C4-2B (cell line): Measurements from ENCODE around the gene SEC22C.
A peak's percentile ranks its signal among the peaks of the same experiment; 100 is the strongest.

Source experiments
- H3K27ac ChIP-seq: fragments of 450-650 bp; 2 replicates; pipeline ENCODE4 v1.5.1; 2017
- ZFX ChIP-seq: fragments of 450-650 bp; IDR thresholded peaks from 2 replicates; pipeline ENCODE4 v1.6.1; 2017
- TF ChIP-seq, protein P1 (sequence below): fragments of 450-650 bp; conservative IDR thresholded peaks from 2 replicates; pipeline ENCODE4 v1.5.1; 2017; ENCODE audit warnings: mild to moderate bottlenecking

Gene SEC22C

DNA sequence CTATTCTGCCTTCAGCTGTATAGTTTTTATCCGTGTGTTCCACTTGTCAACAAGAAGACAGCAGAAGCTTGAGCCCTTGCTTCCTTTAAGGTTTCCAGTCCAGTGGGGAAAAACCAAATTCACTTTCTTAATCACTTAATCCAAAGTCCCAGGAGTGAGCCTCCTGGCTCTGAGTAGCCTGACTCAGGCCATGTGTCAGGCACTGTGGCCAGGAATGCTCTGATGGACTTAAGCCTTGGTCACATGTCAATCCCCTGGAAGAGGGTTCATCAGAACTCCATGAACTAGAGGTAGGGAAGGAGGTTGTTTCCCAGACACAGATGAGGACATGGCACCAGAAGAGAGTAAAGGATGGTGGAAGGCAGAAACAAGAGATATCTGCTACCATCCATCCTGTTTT, 70.6 kb downstream of the SEC22C start:
- TF ChIP-seq, protein P1, sequence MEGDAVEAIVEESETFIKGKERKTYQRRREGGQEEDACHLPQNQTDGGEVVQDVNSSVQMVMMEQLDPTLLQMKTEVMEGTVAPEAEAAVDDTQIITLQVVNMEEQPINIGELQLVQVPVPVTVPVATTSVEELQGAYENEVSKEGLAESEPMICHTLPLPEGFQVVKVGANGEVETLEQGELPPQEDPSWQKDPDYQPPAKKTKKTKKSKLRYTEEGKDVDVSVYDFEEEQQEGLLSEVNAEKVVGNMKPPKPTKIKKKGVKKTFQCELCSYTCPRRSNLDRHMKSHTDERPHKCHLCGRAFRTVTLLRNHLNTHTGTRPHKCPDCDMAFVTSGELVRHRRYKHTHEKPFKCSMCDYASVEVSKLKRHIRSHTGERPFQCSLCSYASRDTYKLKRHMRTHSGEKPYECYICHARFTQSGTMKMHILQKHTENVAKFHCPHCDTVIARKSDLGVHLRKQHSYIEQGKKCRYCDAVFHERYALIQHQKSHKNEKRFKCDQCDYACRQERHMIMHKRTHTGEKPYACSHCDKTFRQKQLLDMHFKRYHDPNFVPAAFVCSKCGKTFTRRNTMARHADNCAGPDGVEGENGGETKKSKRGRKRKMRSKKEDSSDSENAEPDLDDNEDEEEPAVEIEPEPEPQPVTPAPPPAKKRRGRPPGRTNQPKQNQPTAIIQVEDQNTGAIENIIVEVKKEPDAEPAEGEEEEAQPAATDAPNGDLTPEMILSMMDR: no peak
- no peak for TF ChIP-seq ZFX
- H3K27ac ChIP-seq: no peak overlapping the region

DNA sequence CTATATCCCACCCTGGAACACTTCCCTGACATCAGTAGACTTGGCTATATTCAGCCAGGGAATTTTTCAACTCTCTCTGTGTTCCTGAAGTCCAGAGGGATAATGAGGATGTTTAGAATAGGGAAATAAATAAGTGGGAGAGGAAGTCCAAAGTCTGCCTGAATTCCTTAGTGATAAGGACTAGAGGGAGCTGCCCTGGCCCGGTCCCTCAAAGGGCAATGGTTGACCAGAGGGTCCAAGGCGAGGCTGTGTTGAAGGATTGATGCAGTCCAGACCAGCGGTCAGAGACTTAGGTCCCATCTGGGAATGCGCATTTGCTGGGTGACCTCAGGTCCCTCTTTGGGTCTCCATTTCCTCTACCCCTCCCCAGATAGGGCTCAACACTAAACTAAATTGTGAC, 71.4 kb downstream of the SEC22C start:
- no peak for TF ChIP-seq ZFX
- TF ChIP-seq, protein P1: no peak

DNA sequence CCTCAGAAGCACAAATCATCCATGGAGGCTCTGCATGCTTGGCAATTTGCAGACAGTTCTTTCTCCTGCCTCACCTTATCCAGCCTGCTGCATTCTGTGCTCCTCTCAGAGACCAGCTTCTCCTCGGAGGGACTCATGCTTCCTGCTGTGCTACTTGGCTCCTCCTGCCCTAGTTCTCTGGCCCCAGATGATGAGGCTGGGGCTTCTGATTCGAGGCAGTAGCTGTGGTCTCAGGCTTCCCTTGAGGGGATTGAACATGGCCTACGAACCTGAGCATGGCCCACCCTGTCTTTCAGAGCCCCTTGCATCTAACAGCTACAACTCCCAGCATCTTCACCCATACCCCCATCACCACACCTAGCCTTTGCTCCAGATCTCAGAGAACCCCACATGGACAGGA, 72.7 kb downstream of the SEC22C start:
- no peak overlapping the region for H3K27ac ChIP-seq
- TF ChIP-seq, protein P1: no peak
- TF ChIP-seq ZFX: no peak

More for the DNA sequence above, 71.4 kb downstream of the SEC22C start:
- H3K27ac ChIP-seq: no peak overlapping the region

DNA sequence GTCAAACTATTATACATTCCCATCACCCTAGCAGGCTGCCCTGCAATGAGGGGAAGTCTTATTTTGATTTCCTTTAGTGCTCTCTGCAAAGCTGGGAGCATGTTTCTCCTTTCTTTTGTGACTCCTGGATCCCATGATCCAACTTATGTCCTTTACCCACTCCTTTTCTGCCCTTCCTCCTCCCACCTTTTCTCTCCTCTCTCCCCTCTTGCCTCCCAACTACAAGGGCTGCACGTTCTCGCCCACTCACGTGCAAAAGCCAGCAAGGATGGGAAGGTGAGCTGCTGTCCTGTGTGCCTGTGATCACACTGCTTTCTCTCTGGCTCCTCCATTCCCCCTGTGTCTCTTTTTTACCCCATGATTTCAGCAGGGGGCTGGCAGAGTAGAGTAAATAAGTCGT, 73.2 kb downstream of the SEC22C start:
- TF ChIP-seq ZFX: no peak
- TF ChIP-seq, protein P1: no peak
- H3K27ac ChIP-seq: no peak overlapping the region

DNA sequence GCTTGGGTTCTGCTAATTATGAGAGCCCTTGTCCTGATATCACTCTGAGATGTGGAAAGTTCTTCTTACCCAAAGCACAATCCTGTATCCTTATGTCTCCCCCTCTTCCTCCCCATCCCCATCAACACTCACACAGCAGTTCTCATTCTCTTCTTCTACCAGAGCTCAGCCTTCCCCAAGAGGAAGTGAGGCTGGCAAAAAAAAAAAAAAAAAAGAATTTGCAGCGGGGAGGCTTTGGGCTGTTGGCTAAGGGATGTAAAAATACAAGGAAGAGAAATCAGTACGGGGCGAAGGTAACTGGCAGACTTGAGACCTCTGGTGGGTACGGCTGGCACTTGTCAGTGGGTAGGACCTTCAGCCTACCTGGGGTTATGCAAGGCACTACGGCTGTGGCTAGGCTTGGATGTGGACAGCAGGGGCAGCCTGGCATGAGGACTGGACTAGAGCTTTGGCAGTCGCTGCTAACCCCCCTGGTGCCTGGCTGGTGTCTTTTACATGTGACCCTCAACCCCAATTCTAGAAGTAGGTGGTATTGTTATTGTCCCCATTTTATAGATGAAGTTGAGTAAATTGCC, 73.9 kb downstream of the SEC22C start:
- H3K27ac ChIP-seq: peak overlapping the region; percentile 66
- TF ChIP-seq, protein P1: no peak
- TF ChIP-seq ZFX: no peak

DNA sequence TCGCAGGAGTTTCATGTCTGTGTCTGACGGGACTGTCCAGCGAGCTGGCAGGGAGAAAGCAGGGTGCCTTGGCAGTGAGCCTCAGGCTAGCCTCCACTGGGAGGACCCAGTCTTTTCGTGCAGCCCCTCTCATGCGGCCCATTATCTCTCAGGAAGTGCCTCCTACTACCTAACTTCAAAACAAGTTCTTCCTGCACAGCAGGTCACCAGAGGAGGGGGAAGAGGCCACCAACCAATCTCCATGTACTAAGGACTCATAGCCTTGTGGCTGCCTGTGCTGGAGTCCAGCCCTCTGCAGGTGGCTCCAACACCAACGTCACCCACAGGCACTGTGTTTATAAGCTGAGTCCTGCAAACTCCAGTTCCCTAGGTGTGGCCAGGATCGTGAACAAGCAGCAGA, 74.5 kb downstream of the SEC22C start:
- peak overlapping the region; percentile 66 for H3K27ac ChIP-seq
- TF ChIP-seq ZFX: no peak
- TF ChIP-seq, protein P1: no peak

DNA sequence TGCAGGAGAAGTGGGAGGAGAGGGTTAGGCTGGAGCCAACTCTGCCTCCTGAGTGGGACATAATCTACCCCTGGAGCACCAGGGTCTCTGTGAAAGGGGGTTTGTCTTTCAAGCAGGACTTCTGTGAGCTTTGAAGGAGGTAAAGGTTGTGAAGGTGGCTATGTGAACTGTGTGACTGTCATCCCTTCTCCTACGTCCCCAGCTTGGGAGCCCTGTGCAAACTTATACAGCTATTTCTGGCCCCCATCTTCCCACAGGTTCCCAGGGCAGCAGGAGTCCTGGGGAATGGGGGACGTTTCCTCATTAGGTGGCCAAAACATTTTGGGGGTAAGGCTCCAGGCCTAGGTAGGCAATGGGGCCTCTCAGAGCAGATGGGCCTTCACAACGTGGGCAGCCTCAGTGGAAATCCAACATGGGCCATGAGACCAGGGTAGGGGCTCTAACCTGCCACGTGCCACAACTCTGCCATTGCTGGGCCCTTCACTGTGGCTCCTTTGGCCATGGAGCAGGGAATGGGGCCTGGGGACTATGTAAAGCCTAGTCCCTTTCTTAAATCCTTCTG, 75.8 kb downstream of the SEC22C start:
- TF ChIP-seq, protein P1: no peak
- no peak for TF ChIP-seq ZFX
- H3K27ac ChIP-seq: peak overlapping the region; percentile 3; the same call in 1 of the 2 replicates
